Stimulated activated CD8-positive, alpha-beta memory T cell treated with anti-CD3 and anti-CD28 coated beads, Interleukin-7, amount 100 ng/mL, for 24 hours (primary cell): ENCODE measurements around the gene ANK2.

ENCODE experiments used
- DNase-seq: peaks from one replicate; pipeline ENCODE4 v3.0.0-alpha.2; 2020; ENCODE audit warnings: low read depth

The ANK2 gene

DNA sequence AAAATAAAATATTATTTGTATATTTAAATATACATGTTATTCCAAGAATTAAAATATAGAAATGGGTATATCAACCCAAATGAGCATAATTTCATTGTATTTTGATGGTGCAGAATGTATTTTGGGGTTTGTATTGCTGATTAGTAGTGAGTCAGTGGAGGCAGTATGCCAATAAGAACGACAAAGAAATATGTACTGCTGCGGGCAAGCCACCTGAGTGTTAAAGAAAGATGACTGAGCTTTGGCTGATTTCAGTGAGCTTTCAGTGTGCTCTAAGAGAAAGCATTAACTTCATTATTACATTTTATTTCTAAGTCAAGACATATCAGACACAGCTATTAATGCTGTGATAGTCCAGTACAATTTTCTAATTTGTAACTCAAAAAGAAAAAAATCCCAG lies 297.8 kb downstream of the ANK2 start:
- no peak for DNase-seq

DNA sequence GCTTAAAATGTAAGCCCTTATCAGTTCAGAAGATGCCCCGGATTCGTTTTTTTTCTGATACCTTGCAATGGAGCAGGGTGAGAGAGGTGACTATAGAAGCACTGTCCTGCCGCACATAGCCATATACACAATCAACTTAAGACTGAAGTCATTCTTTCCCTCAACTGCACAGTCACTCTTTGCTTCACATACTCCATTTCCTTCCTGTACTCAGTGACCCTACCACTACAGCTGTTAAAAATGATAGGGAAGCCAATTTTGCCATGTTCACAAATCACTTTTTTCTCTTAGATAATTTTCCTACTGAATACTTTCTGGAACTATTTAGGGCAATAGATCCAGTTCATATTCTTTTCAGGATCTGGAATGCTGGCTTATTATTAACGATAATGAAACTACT lies 300.0 kb downstream of the ANK2 start:
- no peak for DNase-seq

DNA sequence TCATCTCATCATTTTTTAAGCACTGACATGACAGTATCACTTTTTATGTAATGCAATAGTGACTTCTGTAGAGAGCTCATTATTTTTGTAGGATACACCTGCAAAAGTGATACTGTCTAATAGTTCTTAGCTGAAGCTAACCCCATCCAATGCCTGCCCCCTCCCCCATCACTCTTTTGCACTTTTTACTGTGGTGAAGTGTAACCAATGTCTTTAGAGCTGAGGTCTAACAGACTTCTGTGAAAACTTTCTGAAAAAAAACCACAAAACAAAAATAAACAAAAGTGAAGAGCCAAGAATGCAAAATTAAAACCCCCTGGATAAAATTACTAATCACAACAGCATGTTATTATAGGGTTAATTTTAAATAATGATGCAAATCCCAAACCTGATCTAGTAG lies 301.1 kb downstream of the ANK2 start:
- no peak for DNase-seq

DNA sequence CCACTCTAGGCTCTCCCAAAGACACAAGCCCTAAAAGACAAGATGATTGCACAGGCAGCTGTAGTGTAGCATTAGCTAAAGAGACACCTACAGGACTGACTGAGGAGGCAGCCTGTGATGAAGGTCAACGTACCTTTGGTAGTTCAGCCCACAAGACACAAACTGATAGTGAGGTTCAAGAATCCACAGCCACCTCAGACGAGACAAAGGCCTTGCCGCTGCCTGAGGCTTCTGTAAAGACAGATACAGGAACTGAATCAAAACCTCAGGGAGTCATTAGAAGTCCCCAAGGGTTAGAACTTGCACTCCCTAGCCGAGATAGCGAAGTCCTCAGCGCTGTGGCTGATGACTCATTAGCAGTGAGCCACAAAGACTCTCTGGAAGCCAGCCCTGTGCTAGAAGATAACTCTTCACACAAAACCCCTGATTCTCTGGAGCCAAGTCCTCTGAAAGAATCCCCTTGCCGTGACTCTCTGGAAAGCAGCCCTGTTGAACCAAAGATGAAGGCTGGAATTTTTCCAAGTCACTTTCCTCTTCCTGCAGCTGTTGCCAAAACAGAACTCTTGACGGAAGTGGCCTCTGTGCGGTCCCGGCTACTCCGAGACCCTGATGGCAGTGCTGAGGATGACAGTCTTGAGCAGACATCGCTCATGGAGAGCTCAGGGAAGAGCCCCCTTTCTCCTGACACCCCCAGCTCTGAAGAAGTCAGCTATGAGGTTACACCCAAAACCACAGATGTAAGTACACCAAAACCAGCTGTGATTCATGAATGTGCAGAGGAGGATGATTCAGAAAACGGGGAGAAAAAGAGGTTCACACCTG lies 306.3 kb downstream of the ANK2 start:
- peak; percentile 37 for DNase-seq

DNA sequence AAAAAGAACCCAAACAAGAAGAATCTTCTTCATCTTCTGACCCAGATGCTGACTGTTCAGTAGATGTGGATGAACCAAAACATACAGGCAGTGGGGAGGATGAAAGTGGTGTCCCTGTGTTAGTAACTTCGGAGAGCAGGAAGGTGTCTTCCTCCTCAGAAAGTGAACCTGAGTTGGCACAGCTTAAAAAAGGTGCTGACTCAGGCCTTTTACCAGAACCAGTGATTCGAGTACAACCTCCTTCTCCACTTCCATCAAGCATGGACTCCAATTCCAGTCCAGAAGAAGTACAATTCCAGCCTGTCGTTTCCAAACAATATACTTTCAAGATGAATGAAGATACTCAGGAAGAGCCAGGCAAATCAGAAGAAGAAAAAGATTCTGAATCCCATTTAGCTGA lies 307.0 kb downstream of the ANK2 start:
- DNase-seq, result no peak

DNA sequence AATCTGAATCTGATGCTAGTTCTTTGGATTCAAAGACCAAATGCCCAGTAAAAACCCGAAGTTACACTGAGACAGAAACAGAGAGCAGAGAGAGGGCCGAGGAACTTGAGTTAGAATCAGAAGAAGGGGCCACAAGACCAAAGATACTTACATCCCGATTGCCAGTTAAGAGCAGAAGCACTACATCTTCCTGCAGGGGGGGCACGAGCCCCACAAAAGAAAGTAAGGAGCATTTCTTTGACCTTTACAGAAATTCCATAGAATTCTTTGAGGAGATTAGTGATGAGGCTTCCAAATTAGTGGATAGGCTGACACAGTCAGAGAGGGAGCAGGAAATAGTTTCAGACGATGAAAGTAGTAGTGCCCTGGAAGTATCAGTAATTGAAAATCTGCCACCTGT lies 309.3 kb downstream of the ANK2 start:
- no peak for DNase-seq

DNA sequence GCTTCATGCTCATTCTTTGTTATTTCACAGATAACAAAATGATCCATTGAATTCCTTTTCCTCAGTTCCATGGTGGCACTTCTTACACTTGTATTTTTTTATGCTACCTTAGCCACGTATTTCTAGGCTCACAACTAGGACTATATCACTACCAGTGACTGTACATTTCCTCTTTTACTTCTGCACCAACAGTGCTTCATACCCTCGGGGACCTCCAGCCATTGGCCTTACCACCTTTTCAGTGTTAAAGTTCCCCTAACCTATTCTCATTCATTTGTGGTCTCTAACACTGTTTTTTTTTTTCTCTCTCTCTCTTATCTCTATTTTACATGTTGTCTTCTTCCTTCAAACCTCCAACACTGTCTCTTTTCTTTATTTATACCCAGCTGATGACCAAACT lies 315.9 kb downstream of the ANK2 start:
- no peak for DNase-seq

DNA sequence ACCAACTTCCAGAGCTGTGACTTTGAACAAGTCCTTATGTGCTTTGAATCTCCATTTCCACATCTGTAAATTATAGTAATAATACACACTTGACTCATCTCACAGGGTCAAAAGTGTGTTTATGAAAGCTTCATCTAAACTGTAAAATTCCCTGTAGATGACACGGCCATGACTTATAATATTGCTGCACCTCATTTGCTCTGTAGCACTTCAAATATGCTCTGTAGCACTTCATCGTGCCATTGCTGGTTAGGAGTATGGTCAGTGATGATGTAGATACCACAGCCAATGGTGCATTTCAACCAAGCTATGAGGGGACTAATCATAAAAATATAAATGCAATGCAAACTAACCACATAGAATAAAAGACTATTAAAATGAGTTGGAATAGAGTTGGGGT lies 318.6 kb downstream of the ANK2 start:
- DNase-seq, result no peak

DNA sequence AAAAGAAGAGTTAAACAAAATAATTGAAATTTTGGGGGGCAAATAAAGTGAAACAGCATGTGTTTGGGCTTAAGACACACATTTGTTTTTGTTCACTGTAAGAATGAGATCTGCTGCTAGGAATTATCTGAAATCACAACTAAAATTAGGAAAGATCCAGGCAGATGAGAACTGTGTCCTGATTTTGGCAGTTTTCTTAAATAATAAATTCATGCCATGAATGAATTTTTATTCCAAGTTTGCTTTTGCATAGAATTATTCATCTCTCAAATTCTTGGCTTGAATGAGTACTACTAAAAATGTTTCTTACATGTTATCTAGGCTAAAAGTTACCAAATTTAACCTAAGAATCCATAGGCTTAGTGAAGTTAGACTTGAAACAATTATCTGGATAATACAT lies 321.7 kb downstream of the ANK2 start:
- DNase-seq, result no peak

DNA sequence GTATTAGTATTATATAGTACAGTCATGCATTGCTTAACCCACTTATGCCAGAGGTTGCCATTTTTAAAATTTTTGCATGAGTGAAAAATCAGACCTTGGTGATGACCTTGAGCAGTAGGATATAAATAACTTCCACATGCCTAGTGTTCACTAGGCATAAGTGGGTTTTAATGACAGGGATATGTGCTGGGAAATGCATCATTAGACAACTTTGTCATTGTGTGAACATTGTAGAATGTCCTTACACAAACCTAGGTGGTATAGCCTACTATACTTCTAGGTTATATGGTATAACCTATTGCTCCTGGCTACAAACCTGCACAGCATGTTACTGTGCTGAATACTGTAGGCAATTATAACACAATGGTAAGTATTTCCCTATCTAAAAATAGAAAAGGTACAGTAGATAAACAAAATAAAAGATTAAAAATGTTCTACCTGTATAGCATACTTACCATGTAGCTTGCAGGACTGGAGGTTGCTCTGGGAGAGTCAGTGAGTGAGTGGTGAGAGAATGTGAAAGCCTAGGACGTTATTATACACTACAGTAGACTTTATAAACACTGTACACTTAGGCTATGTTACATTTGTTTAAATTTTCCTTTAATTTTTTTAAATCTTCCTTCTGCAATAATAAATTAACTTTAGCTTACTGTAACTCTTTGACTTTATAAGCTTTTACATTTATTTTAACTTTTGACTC lies 326.7 kb downstream of the ANK2 start:
- DNase-seq, result no peak

DNA sequence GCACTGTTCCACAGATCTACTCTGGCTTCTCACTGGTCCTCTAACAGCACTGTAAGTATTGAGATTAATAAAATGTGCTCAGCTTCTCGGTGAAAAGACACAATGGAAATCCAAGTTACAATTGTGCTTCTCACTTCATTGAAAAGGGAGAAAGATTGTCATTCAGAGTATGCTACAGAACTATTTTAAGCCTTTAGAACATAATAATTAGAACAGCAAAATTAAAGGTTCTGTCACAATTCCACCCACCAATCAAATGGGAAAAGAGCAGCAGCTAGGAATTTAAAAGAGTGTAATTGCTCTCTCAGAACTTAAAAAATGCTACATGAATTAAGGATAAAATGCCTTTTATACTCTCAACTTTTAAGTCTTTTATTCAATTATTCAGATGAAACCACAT lies 329.4 kb downstream of the ANK2 start:
- no peak for DNase-seq

DNA sequence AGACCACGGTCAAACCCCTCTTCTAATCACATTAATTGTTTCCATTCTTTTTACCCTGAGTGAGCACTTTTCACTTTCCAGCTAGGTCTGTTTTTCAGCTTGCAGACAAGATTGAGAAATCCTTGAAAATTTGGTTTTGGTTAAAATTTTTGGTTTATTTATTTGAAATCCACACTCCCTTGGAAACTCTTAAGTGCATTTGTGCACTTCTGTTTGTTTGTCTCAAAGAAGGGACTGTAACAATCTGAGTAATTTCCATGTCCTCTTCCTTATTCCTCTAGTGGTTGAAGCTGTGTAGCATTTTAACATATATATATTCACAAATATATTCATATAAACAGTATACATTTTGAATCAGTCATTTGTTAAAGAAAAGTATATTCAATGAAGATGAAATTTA lies 333.3 kb downstream of the ANK2 start:
- no peak for DNase-seq

DNA sequence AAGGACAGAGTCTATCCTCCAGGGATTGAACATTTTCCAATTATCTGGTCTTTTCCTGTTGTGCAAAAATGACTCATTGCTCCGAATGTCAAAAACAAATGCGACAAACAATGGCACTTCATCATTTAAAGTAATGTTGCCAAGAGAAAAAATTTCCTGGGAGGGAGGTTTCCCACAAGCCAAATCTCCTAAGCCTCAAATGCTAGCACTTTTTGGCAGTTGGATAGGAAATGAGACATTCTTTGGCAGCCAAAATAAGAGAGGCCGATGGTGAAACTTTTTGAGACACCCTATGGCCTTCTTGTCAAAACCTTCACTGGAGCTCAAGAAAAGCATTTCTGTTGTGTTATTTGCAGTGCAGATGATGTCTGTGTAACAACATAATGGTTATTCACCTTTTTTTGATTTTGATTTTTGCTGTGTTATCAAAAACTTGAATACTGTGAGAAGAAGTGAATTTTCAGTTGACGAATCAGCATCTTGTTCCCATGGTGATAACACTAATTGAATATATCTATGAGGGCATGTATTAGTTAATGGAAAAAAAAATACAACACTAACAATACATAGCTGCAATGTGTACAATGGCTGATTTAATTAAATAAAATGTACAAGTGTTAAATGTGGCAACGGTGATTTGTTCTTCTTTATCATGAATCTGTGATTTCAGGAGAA lies 333.8 kb downstream of the ANK2 start:
- DNase-seq, result no peak

DNA sequence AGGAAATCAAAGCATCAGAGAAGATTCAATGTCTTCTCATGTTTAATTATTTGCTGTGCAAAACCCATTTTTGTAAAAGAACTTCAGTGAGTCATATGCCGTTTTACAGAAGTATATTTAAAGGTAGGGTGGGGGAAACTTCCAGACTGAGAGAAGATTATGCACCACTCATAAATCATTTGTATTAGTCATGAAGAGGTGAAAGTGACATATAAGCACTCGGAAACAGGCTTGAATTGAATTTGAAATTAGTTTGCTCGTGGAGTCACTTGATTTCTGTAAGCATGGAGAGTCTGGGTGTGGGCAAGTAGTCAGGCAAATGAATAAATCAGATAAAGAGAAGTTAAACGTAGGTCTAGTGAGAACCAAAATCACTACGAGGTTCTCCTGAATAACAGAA lies 335.1 kb downstream of the ANK2 start:
- no peak for DNase-seq

DNA sequence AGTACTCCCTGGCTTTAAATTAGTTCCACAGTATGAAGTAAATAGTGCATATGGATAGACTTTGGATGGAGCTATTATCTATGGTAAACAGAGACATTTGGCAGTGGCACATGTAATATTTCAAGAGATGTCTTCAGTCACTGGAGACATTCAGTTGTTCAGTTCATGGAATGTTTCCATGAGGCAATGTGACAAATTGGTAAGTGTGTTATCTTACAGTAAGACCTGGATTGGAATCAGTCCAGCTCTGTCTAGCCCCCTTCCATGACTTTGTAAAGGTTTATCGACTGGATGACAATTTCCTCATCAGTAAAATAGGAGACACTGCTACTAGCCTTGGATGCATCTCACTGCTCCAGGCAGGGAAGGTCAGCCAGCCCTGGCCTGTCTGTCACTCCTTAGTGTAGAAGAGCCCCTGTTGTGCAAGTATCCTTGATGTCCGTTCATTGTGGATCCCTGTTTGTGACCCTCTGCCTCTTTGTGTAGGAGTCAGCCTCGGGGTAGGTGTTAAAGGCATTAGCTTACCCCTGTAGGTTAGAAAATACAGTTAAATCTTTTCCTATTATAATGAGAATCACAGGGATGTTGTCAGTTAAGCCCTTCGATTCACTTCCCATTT lies 335.9 kb downstream of the ANK2 start:
- no peak for DNase-seq

DNA sequence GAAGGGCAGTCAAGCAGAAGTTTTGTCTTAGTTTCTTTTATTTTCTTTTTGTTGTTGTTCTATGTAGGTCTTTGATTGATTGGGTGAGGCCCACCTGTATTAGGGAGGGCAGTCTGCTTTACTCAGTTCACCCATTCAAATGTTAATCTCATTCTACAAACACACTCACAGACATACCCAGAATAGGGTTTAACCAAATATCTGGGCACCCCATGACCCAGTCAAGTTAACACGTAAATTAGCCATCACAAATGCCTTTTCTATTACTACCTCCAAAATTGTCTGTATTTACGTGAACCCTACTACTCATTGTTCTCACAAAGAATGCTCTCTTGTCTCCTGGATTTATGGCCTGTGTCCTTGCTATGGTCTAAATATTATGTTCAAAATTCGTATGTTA lies 339.7 kb downstream of the ANK2 start:
- DNase-seq, result no peak

DNA sequence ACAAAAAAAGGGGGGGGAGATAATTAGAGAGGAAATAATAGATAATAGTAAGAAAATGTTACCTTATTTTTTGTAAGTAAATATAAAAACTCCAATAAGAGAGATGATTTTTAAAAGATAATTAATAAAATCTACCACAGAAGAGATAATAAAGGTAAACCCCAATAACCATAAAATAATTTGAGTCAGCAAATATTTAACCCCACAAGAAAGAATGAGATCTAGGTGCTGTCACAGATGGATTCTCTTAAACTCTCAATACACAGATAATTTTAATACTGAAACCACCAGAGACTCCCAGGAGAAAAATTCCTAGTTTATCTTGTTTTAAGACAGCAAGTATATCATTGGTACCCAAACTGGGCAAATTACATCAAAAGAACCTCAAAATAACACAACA lies 341.4 kb downstream of the ANK2 start:
- no peak for DNase-seq

DNA sequence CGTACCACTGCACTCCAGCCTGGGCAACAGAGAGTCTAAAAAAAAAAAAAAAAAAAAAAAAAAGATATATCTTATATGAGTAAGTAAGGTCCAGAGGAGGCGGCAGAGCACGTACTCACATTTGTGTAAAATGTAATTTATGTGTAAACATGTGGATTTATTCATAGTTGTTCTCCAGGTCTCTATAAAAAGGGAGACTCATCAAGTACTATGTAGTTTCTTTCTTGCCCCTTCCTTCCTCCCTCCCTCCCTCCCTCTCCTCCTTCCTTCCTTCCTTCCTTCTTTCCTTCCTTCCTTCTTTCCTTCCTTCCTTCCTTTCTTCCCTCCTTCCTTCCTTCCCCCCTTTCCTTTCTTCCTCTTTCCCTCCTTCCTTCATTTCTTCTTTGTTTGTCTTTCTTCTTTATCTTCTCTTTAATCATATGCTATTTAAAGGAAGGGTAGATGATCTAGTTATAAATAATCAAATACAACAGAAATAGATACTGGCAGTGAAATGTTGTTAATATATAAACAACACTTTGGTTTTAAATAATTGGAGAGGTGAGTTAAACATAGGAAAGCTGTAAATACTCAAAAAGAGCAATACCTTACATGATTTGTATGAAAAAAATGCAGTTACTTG lies 344.8 kb downstream of the ANK2 start:
- no peak for DNase-seq

DNA sequence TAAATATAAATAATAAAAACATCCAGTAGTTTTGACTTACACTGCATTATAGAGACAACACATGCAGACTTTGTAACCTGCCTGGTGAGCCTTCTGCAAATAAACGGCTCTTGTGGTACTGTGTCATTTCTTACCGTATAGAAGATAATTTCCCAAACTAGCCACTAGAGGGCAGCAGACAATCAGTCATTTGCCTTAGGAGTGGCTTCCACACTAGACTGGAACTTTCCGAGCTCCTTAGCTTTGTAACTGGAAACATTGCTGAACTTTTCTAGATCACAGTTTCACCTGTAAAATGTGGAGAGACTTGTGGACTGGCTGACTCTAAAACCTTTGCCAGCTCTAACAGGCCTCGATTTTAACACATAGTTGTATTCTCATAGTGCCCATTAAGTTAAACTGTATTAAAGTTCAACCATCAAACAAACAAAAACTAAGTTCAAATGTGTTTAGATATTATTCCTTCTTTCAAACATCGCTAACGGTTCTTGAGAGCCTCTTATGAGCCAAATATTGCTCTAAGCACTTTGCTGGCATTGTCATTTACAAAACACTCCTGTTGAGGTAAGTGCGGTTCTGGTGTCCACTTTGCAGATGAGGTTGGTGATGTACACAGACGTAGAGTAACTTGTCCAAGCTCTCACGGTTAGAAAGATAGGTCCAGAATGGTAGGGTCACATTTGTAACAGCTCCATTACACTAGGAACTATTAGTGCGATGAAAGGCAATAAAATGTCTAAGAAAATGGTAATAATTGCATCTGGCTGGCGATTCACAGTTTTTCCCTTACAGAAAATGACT lies 345.5 kb downstream of the ANK2 start:
- DNase-seq, result peak; percentile 3

DNA sequence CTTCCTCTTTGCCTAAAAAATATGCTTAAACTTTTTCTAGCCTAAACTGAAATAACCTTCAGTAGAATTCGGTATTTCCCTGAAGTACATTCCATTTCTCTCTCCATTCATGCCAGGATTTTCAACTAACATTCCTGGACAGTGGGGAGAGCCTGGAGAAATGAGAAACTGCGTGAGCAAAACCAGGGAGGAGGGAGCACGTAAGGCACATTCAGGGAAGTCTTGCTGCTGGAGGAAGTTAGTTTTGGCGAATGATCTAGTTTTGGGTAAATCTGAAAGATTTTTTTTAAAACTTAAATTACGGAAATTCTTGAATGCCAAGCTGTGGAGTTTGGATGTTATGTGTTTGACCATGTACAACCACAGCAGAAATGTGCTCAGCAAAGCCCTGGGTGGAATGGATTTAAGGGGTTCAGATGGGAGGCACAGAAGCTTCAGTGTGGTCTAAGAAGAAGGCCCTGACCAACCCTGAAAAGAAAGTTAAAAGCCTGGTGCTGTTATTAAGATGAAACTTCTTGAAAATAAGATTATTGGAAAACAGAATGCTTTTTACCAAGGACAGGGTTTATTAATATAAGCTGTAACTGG lies 347.8 kb downstream of the ANK2 start:
- no peak for DNase-seq
